ENCODE measurements around the gene MCL1.
A peak's percentile ranks its signal among the peaks of the same experiment; 100 is the strongest.

Gene MCL1

GRCh38 chr1:150579945-150580642, 684 bp upstream of the MCL1 start:
- ChIA-PET POLR2A (ENCODE audit: low non-redundant PET) (interaction anchor here (0.5 to 2.4 kb wide), 10 partner anchors 9 to 85 kb away, joined by 3 to 16 read pairs (median 4); partner anchors contain the start of gene ENSA), CTCF (interaction anchor here (0.6 to 1.1 kb wide), 4 partner anchors 23 to 247 kb away, joined by 3 to 5 read pairs (median 4); partner anchors contain the start of gene FALEC)
- H3K27ac ChIP-seq = peak overlapping the region; percentile 98
- no peak for DNase-seq (ENCODE audit: low spot score)
- no peak for TF ChIP-seq CTCF (conservative IDR thresholded peaks at IDR 0.05; ENCODE audit: low read depth)

GRCh38 chr1:150578272-150579109, 919 bp downstream of the MCL1 start:
- ChIA-PET CTCF (interaction anchor here (0.6 kb wide), 1 partner anchor 129 kb away, joined by 3 read pairs; no protein-coding TSS in a partner anchor), POLR2A (ENCODE audit: low non-redundant PET) (interaction anchor here (0.6 to 2.4 kb wide), 4 partner anchors 10 to 377 kb away, joined by 3 to 16 read pairs (median 8); partner anchors contain the start of gene ENSA)
- TF ChIP-seq CTCF (conservative IDR thresholded peaks at IDR 0.05; ENCODE audit: low read depth) = no peak
- peak overlapping the region; percentile 98 for H3K27ac ChIP-seq
- peak; percentile 68 for DNase-seq (ENCODE audit: low spot score)

DNA sequence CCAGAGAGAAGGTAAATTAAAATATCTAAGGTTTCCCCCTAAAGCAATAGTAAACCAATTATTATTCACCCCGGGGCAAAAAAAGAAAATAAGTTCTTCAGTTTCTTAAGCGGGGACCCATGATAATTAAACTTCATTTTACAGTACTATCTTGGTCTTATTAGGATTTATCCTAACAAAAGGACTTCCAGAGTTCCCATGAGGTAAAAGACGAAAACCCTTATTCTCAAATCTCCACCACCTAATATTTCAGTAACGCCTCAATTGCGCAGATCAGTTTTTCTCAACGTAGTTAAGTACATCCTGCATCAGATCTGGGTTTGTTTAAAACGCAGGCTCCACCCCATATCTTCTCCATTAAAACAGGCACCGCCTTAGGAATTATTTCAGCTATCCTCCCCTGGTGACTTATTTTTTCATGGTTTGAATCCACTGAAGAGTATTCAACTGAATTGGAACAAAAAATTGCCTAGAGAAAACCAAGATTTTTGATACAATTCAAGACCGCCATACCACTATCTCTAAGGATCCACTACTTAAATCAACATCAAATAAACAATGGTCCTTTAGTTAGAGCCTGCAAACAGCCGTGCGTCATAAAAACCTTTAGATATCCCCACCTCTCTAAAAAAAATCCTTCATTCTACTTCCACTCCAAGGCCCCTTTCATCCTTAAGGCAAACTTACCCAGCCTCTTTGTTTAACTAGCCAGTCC, 1.7 kb downstream of the MCL1 start:
- CTCF ChIA-PET = no interaction called here
- no peak for DNase-seq (ENCODE audit: low spot score)
- H3K27ac ChIP-seq = peak overlapping the region; percentile 98
- no peak for TF ChIP-seq CTCF (conservative IDR thresholded peaks at IDR 0.05; ENCODE audit: low read depth)
- POLR2A ChIA-PET (ENCODE audit: low non-redundant PET) = interaction anchor here (2.4 kb wide), 1 partner anchor 10 kb away, joined by 16 read pairs; no protein-coding TSS in a partner anchor

GRCh38 chr1:150576794-150577556, 2.4 kb downstream of the MCL1 start:
- DNase-seq (ENCODE audit: low spot score) = no peak
- POLR2A ChIA-PET (ENCODE audit: low non-redundant PET) = interaction anchor here (0.5 kb wide), 1 partner anchor 345 kb away, joined by 3 read pairs; no protein-coding TSS in a partner anchor
- H3K27ac ChIP-seq = no peak overlapping the region
- CTCF ChIA-PET = interaction anchor here (0.5 kb wide), 1 partner anchor 16 kb away, joined by 3 read pairs; no protein-coding TSS in a partner anchor
- TF ChIP-seq CTCF (conservative IDR thresholded peaks at IDR 0.05; ENCODE audit: low read depth) = no peak

DNA sequence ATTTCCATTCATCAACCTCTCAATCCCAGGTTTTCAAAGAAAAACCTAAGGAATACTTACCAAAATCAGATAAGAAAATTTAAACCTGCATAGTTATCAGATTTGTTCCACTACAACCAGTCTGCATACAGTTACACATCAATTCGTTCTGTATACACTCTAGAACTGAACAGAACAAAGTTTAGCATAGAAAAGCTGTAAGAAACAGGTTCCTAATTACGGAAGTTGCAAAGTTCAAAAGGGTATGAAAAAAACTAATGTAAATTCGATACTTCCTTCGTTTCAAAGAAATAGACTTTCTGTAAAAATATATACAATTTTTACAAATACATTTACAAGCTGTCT, 3.1 kb downstream of the MCL1 start:
- ChIA-PET CTCF (interaction anchor here (0.5 kb wide), 1 partner anchor 16 kb away, joined by 3 read pairs; no protein-coding TSS in a partner anchor), POLR2A (ENCODE audit: low non-redundant PET) (no interaction called here)
- H3K27ac ChIP-seq = no peak overlapping the region
- TF ChIP-seq CTCF (conservative IDR thresholded peaks at IDR 0.05; ENCODE audit: low read depth) = no peak
- DNase-seq (ENCODE audit: low spot score) = no peak
